ENCODE results near the gene ADAMTSL3.
"Not testable (repeated sequence)": the region's sequence is repeated elsewhere in the genome, so short reads cannot be mapped to it uniquely, and the experiment has no call there.

The ADAMTSL3 gene

DNA sequence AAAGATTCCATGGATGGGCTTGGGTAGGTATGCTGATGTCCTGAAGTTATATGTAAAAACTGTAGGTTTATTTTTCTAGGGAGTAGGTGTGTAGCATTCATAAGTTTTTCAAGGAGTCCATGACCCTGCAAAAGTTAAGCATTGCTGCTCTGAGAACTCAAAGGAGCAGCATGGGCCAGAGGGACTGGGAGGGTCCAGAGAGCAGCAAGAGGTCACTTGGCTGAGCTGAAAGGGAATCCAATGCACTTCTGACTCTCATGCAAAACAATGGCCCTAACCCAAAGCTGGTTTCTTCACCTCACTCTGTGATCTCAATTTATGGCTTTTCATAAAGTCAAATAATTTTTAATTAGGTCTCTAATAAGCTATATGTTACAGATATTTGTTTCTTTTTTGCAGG lies 383.4 kb downstream of the ADAMTSL3 start:
- DNase-seq (ENCODE audit: low spot score), result no peak

DNA sequence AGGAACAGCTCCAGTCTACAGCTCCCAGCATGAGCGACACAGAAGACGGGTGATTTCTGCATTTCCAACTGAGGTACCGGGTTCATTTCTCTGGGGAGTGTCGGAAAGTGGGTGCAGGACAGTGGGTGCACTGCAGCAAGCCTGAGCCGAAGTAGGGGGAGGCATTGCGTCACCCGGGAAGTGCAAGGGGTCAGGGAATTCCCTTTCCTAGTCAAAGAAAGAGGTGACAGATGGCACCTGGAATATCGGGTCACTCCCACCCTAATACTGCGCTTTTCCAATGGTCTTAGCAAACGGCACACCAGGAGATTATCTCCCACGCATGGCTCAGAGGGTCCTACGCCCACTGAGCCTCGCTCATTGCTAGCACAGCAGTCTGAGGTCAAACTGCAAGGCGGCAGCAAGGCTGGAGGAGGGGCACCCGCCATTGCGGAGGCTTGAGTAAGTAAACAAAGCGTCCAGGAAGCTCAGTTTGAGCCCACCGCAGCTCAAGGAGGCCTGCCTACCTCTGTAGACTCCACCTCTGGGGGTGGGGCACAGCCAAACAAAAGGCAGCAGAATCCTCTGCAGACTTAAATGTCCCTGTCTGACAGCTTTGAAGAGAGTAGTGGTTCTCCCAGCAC lies 388.6 kb downstream of the ADAMTSL3 start:
- DNase-seq (ENCODE audit: low spot score), result not testable (repeated sequence)

- DNase-seq (ENCODE audit: low spot score), result no peak
These were observed 392.2 kb downstream of the ADAMTSL3 start for GRCh38 chr15:84046064-84046637.

DNA sequence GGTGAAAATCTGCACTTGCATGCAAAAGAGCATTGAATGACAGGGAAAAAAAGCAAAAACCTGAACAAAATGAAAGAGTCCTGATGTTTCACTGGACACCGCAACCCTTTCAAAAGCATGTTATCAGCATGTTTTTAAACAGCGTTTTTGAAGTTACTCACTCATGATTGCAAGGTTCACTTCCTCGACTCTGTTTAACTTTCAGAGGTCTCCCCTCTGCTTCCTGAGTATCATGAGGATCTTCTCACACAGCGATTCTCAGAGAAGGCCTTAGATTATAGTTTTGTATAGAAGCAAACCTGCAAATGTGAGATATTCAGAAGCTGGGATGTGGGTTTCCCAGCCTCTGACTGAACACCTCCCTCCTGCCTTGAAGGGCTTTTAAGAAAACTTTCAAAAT lies 395.6 kb downstream of the ADAMTSL3 start:
- DNase-seq (ENCODE audit: low spot score), result not testable (repeated sequence)

- no peak for DNase-seq (ENCODE audit: low spot score)
These were observed 396.2 kb downstream of the ADAMTSL3 start for GRCh38 chr15:84050076-84050475.

- DNase-seq (ENCODE audit: low spot score), result not testable (repeated sequence)
These were observed 397.2 kb downstream of the ADAMTSL3 start for GRCh38 chr15:84051146-84051545.

DNA sequence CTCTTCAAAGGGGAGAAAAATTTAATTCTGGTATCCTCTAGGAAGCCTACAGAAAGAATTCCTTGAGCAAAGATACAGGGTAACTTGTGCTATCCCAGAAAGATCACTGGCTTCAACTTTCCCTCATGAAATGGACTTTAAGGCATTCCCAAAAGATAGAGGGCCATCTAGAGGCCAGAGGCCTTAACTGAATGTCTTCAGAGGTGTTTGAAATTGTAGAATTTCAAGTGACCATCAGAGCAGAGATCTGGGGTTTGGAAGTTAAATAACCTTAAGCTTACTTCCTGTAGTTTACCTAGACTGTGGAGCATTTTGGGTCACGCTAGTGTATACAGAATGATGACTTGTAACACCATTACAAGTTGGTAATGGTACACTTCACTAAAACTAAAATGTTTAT lies 400.6 kb downstream of the ADAMTSL3 start:
- DNase-seq (ENCODE audit: low spot score), result not testable (repeated sequence)

DNA sequence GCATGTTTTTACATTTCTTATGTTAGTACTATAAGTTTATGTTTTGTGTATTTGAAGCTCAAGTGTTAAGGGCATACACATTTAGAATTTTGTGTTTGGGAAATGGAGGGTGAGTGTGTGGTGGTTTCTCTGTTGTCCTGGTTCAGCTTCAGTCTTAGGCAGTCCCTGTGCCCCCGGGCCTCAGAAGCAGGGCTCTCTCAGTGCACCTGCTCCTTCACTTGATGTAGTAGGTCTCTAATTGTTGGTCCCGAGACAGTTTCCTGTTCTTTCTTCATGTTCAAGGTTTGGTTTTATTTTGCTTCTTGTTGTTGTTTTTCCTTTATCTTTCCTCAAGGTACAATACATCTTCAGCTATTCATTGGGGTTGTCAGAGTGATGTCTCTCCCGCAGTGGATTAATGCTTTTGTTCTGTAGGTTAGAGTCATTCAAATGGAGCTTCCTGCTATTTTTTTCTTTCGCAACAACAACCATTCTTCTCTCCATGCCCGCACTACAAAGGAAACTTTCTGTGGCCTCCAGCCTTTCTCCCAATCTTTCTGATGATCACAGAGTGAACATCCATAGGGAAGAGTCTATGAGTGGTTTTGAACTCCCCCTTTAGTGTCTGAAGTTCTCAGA lies 403.9 kb downstream of the ADAMTSL3 start:
- no peak for DNase-seq (ENCODE audit: low spot score)

GRCh38 chr15:84063674-84064073 lies 409.8 kb downstream of the ADAMTSL3 start:
- DNase-seq (ENCODE audit: low spot score), result not testable (repeated sequence)

- DNase-seq (ENCODE audit: low spot score), result not testable (repeated sequence)
These were observed 414.8 kb downstream of the ADAMTSL3 start for GRCh38 chr15:84068674-84069073.

DNA sequence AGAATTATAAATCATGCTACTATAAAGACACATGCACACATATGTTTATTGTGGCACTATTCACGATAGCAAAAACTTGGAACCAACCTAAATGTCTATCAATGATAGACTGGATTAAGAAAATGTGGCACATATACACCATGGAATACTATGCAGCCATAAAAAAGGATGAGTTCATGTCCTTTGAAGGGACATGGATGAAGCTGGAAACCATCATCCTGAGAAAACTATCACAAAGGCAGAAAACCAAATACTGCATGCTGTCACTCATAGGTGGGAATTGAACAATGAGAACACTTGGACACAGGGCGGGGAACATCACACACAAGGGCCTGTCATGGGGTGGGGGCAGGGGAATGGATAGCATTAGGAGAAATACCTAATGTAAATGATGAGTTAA lies 424.1 kb downstream of the ADAMTSL3 start:
- DNase-seq (ENCODE audit: low spot score), result not testable (repeated sequence)

DNA sequence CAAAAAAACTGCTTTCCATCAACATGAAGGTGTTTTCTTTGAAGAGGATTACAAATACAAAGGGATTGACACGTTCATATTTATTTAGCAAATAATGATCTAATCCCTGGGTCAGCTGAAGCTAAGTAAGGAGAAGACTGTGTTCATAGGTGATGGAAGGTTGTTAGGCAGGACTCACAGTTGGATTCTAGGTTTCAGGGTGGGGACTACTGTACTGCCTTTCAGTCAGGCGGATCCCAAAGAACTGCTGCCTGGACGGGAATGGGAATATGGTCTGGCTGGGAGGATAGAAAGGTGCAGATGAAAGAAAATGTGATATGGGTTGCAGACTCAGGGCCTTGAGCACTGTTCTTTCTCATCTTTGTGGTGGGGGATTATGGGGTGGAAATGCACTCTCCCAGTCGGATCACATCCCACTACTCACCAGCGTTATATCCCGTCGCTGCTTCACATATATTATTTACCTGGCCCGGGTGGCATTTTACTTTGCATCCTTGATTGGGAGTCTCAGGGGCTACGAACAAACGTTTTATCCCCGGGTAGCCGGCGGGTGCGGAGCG lies 425.5 kb downstream of the ADAMTSL3 start:
- DNase-seq (ENCODE audit: low spot score), result not testable (repeated sequence)

DNA sequence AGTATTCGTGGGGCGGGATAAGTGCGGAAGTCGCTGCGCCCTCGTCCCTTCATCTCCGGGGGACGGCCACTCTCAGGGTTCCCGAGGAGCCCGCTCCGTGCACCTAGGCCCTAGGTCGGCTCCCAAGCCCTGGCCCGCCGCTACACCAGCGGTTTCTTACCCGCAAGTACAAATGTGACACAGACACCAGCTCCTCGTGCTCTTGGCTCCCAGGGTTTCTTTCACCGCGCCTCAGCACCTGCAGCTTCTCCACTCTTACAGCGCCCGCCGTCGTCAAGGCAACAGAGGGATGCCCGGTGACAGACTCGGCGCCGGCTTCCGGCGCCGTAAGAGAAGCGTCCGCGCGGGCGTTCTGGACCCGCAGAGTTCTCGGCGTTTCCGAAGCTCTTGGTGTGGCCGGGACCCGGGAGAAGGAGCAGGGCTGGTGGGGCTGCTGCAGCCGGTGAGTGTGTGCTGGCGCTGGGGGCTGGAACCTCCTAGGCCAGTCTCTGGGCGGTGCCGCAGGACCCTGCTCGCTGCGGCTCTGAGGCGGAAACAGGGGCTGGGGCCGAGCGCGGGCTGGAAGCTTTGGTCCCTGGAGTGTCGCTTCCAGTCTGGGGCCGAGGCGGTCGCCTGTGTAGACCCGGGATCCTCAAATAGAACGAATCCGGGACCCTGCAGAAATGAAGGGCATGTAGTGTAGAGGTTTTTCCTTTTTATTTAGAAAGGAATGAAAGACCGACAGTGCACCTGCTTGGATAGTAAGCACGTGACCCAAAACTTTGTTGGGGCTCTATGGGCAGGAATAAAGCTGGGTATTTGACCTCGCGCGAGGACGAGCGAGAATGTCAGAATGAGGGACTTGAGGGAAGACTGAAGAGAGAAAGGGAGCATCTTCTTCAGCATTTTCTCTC lies 426.2 kb downstream of the ADAMTSL3 start:
- no peak for DNase-seq (ENCODE audit: low spot score)

DNA sequence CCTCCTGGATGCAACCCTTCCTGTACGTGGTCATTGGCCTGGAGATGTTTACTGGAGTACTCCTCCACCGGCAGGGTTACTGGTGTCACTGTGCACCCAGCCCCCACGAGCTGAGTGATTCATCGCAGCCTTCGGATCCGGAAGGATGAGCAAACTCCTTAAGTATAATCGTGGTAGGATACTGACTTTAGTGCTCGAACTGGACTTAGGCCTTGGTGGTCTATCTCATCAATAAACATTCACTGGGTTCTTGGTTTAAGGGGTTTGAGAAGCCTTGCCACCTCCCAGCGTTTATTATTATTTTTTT lies 426.8 kb downstream of the ADAMTSL3 start:
- DNase-seq (ENCODE audit: low spot score), result not testable (repeated sequence)

DNA sequence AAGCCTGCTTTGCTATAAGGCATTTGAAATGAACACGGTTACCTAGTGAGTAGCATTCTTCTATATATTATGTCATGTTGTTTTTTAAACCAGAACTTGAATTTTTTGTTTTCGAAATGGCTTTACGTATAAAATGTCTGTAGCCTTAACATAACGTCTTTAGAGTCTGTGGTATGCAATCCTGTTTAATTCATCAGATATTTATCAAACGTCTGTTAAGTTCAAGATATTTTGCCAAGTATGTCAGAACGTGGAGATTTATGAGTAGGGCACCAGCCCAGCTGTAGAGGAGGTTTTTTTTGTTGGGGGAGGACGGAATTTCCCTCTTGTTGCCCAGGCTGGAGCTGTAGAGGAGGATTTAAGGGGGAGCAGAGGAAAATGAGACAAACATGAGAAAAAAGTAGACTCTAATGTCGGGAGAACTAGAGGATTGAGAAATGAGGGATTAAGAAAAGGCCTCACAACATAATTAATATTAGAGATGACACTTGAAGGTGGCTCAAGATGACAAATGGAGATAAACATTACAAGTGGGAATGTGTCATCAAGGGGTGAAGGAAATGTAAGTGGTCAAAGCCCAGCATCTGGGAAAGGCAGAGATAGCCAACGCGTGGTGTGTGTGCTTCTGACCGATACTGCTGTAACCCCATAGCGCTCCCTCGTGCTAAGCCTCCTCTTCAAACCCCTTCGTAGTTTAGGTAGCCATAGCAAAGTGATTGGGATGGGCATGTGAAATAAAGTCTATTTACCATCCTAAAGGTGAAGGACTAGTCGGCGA lies 427.7 kb downstream of the ADAMTSL3 start:
- DNase-seq (ENCODE audit: low spot score), result no peak

- DNase-seq (ENCODE audit: low spot score), result no peak
These were observed 428.8 kb downstream of the ADAMTSL3 start for GRCh38 chr15:84082739-84083138.

GRCh38 chr15:84086071-84086470 lies 432.1 kb downstream of the ADAMTSL3 start:
- not testable (repeated sequence) for DNase-seq (ENCODE audit: low spot score)
